ENCODE measurements around the gene PDE4D.

The PDE4D gene

DNA sequence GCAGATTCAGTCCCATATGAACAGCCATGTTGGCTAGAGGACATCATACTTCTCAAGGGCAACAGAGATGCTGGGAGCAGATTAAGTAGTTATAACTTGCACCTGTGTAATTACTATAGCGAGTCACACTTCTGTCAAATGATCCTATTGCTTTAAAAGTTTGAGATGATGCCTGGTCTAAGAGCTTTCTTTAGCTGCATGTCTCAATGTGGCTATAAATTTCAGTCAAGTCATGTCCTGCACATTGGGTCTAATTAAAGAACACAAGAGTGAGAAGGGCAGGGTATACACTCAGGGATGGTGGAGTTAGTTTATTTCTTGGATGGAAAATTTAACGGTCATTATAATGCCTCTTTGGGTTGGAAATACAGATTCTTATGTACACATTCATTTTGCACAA lies 753.4 kb downstream of the PDE4D start:
- DNase-seq (ENCODE audit: low read depth), result no peak

- DNase-seq (ENCODE audit: low read depth), result no peak
These were observed 753.8 kb downstream of the PDE4D start for GRCh38 chr5:59139695-59140094.

GRCh38 chr5:59138509-59138908 lies 755.0 kb downstream of the PDE4D start:
- no peak for DNase-seq (ENCODE audit: low read depth)

- DNase-seq (ENCODE audit: low read depth), result no peak
These were observed 755.7 kb downstream of the PDE4D start for GRCh38 chr5:59137846-59138245.

- no peak for DNase-seq (ENCODE audit: low read depth)
These were observed 757.0 kb downstream of the PDE4D start for GRCh38 chr5:59136549-59136948.

DNA sequence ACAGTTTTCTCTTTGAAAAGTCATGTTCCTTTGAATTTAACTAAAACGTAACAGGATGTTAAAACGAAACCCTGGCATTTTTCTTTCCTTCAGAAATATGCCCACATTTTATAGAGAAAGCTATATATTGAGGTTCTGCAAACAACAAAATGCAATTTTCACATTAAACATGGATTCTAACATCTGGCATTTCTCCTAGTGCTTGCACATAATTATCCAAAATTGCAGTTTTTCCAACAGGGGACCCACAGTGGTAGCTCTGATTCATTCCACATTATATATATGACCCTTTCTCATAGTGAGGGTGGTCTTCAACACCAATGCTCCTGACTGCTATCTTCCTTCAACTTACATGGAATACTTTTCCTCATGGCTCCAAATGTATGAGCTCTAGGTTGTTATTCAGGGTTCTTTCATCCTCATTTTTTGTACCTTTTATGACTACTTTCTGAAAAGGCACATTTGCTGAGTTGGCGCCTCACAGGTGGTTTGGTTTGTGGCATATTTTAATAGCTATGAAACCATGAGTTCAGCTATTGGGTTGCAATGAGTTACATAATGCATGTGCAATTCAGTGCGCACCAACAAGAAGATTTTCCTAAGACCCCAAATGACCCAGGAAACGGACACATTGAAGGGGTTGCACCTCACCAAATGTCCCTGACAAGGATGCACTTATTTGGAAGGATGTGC lies 758.9 kb downstream of the PDE4D start:
- no peak for DNase-seq (ENCODE audit: low read depth)

DNA sequence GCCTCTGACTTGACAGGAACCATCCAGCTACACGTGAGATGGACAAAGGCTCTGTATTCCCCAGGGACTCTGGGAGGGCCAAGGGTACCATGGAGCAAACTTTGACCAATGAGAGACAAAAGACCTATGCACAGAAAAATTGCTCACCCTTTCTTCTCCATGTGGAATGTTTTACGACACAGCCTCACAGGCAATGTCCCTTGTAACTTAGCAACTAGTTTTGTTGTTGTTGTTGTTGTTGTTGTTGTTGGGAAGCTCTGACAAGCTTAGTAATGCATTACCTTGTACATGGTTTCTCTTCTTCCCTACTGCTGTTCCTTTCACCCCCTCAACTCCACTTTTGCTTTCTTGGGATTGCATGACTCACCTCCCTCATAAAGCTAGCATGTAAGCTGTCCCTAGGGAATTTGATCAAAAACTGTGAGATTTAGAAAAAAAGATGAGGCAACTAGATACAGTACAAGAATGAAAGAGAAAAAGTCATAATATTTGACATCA lies 759.7 kb downstream of the PDE4D start:
- DNase-seq (ENCODE audit: low read depth), result peak; percentile 63

DNA sequence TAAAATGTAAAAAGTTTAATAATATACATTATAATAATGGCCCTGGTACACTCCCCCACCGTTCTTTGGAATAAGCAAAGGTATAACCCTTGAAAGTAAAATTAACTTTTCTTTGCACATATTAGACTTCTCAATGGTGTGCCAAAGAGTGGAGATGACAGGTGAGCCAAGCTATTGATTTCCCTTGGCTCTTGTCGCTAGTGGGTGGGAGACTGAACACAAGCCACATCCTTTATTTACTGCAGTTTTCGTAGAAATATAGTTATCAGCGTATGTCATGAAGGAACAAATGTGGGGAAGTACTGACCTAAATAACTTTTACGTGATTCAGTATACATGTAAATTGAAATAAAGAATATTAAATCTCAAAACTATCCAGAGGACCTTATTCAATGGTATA lies 761.4 kb downstream of the PDE4D start:
- DNase-seq (ENCODE audit: low read depth), result no peak

- peak; percentile 39 for DNase-seq (ENCODE audit: low read depth)
These were observed 763.1 kb downstream of the PDE4D start for GRCh38 chr5:59130431-59130830.

- DNase-seq (ENCODE audit: low read depth), result no peak
These were observed 764.8 kb downstream of the PDE4D start for GRCh38 chr5:59128646-59129290.

DNA sequence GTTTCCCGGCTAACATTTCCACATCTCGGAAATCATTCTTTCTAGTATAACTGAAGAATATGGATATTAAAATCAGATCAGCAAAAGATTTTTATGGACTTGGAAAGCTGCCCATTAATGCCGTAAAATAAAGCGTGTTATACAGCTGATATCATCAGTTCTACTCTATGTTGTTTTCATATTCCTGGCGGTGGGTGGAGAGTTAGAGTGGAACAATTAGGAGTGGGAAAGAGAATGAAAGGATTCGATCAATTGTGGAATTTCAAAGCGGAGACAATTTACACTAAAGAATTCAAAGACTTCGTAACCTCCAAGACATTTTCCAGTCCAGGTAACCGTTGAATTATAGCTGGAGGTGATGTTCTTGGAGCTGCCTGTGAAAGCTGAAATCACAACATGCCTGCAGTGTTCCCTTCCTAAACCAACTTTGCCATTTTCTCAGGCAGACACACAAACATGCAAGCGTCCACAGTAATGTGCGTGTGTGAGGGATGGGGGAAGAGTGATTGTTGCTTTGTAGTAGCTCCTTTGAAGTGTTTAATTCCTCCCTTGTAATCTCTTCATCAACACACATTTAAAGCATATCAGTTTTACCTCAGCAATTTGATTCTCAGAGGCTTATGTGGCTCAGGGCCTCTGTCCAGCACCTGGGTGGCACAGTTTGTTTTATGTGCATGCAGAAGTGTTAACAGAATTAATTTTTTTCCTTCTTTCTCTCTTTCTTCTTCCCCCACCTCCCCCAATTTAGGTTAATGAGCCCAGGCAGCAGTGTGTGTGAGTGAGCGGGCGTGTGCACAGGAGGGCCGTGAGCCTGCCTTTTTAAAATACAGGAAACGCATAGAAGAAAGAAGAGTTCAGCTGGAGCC lies 766.6 kb downstream of the PDE4D start:
- DNase-seq (ENCODE audit: low read depth), result no peak

GRCh38 chr5:59126016-59126707 lies 767.4 kb downstream of the PDE4D start:
- DNase-seq (ENCODE audit: low read depth), result no peak

DNA sequence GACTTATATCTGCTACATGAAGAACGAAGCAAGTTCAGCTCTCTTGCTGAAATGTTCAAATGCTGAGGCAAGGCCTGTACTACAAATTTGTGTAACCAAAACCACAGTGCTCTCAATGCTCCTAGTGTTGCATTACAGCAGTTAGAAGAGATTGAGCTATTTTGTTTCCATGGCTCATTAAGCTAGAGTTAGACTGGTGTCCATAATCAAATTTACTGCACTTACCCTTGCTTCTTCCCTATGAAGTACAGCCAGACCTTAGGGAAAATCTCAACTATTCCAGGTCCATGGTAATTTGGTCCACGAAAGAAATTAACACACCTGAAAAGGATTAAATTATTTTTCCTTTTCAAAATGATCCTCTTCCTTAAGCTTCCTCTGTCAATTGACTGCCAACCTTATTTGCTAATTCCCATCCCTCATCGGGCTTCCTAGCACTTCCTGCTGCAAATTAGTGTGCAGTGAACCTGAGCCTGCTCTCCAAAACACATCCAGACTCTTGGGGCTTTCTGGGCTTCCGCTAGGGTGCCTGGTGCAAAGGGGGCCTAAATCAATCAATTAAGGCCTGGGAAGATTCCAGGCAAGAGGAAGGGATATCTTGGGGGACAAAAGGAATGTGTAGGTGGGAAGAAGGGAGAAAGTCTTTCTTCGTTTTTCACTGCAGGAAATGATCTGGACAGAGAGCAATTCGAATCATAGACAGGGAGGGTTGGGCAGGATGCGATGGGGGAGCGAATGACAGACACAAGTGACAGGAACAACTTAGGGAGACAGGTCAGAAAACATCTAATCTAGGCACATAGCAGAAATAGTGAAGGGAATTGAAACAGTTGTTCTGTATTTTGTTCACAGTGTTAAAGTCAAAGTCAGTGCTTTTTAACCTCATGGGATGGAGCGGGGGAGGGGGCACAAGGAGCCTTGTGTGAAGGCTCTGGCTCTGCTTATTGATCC lies 768.2 kb downstream of the PDE4D start:
- DNase-seq (ENCODE audit: low read depth), result no peak

- DNase-seq (ENCODE audit: low read depth), result no peak
These were observed 769.6 kb downstream of the PDE4D start for GRCh38 chr5:59123595-59124561.

GRCh38 chr5:59119480-59119879 lies 774.0 kb downstream of the PDE4D start:
- no peak for DNase-seq (ENCODE audit: low read depth)

DNA sequence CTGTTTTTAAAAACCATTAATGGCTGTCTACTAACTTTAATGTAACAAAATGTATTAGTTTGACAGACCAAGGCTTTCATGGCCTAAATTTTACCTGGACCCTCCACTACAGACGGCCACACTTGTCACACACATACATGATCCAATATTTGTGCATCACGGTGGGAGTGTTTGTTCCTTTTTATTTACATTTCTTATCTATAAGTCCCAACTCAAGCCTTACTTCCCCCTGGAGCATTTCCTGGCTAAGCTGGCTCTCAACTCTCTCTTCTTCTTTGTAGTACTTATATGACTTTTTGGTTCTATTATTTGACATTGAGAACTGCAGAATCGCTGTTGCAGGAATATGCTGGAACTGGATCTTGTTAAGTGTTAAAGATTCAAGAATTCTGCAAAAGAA lies 776.2 kb downstream of the PDE4D start:
- DNase-seq (ENCODE audit: low read depth), result no peak

GRCh38 chr5:59116231-59116865 lies 777.2 kb downstream of the PDE4D start:
- DNase-seq (ENCODE audit: low read depth), result no peak

DNA sequence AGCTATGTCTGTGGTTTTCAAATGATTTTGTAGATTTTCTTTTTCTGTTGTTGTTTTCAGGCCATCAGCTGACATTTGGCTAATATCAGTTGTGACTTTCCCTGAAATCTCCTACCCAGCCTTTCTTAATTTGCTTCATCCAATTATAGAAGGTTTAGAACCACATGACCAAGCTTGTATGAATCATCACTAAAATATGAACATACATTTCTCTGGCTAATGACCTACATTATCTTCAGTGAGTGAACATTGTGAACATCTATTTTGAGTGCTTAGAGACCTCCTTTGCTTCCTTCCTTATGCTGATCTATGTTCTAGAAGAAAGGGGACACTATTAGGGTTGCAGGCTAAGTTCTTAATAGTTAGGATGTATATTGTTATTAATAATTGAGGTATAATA lies 778.2 kb downstream of the PDE4D start:
- peak; percentile 36 for DNase-seq (ENCODE audit: low read depth)

GRCh38 chr5:59109383-59109782 lies 784.1 kb downstream of the PDE4D start:
- DNase-seq (ENCODE audit: low read depth), result no peak
